Bronchus fibroblast of lung (primary cell): ENCODE measurements around the gene P4HB. TPM values are rescaled to one million over a fixed set of nuclear protein-coding genes. Genes with fewer than 3 reads are reported as not detected.

ENCODE experiments used
- total RNA-seq: library from RNA; depleted of rRNA; stranded (reverse); fragments of >200 nt; gene quantifications from 2 replicates; pipeline ENCODE4 v1.2.3, GENCODE V29; 2015

Gene P4HB
- 1,092 and 1,218 TPM in 2 replicates for total RNA-seq

GRCh38 chr17:81859906-81860755 lies at the start of gene P4HB:
TSS of gene P4HB (minus strand) at chr17:81860535. CDS start at chr17:81860471, 64 bp downstream.

GRCh38 chr17:81902023-81902652 lies 41.8 kb upstream of the P4HB start, which contains the start of gene NPB:
TSS of gene NPB (plus strand) at chr17:81902238. CDS start at chr17:81902278, 40 bp downstream.

GRCh38 chr17:81870981-81871386 lies 10.6 kb upstream of the P4HB start, which contains the start of gene ARHGDIA:
TSS of gene ARHGDIA (minus strand) at chr17:81871337. CDS start at chr17:81869930, 1,407 bp downstream.

GRCh38 chr17:81834831-81835267 lies 25.5 kb downstream of the P4HB start, which contains the start of gene PPP1R27:
TSS of gene PPP1R27 (minus strand) at chr17:81835050. CDS start at chr17:81834953, 97 bp downstream.

GRCh38 chr17:81833160-81833920 lies 27.0 kb downstream of the P4HB start, which contains the start of gene MCRIP1:
TSS of gene MCRIP1 (minus strand) at chr17:81833291. CDS start at chr17:81824506, 8,785 bp downstream.

GRCh38 chr17:81803728-81804558 lies 56.4 kb downstream of the P4HB start, which contains the start of gene GCGR:
TSS of gene GCGR (plus strand) at chr17:81804150. CDS start at chr17:81809019, 4,869 bp downstream.

Other genes starting within 250 kb of the P4HB start
- 46.4 and 48.6 TPM in 2 replicates for gene NPLOC4, start 223.4 kb downstream of the P4HB start, total RNA-seq
- gene TSPAN10, start 223.3 kb downstream of the P4HB start, total RNA-seq, result 0.34 and 0.59 TPM in 2 replicates
- 1.3 and 2.2 TPM in 2 replicates for gene PDE6G, start 204.0 kb downstream of the P4HB start, total RNA-seq
- 47.1 and 52.9 TPM in 2 replicates for gene OXLD1, start 193.9 kb downstream of the P4HB start, total RNA-seq
- 12.9 and 14.9 TPM in 2 replicates for gene CCDC137, start 193.8 kb downstream of the P4HB start, total RNA-seq
- 47.9 and 48.9 TPM in 2 replicates for gene ARL16, start 176.7 kb downstream of the P4HB start, total RNA-seq
- gene HGS, start 176.5 kb downstream of the P4HB start, total RNA-seq, result 101 and 102 TPM in 2 replicates
- gene MRPL12, start 157.2 kb downstream of the P4HB start, total RNA-seq, result 123 and 155 TPM in 2 replicates
- gene SLC25A10, start 148.3 kb downstream of the P4HB start, total RNA-seq, result 32.7 and 38.0 TPM in 2 replicates
- gene GCGR, start 56.4 kb downstream of the P4HB start, total RNA-seq, result not detected in 2 replicates
- 131 and 139 TPM in 2 replicates for gene MCRIP1, start 27.2 kb downstream of the P4HB start, total RNA-seq
- gene PPP1R27, start 25.5 kb downstream of the P4HB start, total RNA-seq, result not detected in 2 replicates
- gene ARHGDIA, start 10.8 kb upstream of the P4HB start, total RNA-seq, result 498 and 540 TPM in 2 replicates
- 243 and 244 TPM in 2 replicates for gene ALYREF, start 31.1 kb upstream of the P4HB start, total RNA-seq
- 306 and 308 TPM in 2 replicates for gene ANAPC11, start 31.2 kb upstream of the P4HB start, total RNA-seq
- gene NPB, start 41.7 kb upstream of the P4HB start, total RNA-seq, result 1.3 TPM in 2 replicates
- gene PCYT2, start 50.9 kb upstream of the P4HB start, total RNA-seq, result 138 and 142 TPM in 2 replicates
- 14.0 and 15.0 TPM in 2 replicates for gene SIRT7, start 57.6 kb upstream of the P4HB start, total RNA-seq
- gene MAFG, start 67.2 kb upstream of the P4HB start, total RNA-seq, result 6.5 and 6.6 TPM in 2 replicates
- gene PYCR1, start 76.8 kb upstream of the P4HB start, total RNA-seq, result 151 and 163 TPM in 2 replicates
- gene MYADML2, start 86.7 kb upstream of the P4HB start, total RNA-seq, result not detected in 2 replicates
- not detected in 2 replicates for gene NOTUM, start 100.7 kb upstream of the P4HB start, total RNA-seq
- gene ASPSCR1, start 117.1 kb upstream of the P4HB start, total RNA-seq, result 17.7 and 21.0 TPM in 2 replicates
- 135 and 149 TPM in 2 replicates for gene CENPX, start 162.3 kb upstream of the P4HB start, total RNA-seq
- gene LRRC45, start 162.8 kb upstream of the P4HB start, total RNA-seq, result 21.6 and 26.6 TPM in 2 replicates
- gene RAC3, start 171.1 kb upstream of the P4HB start, total RNA-seq, result 65.2 and 69.6 TPM in 2 replicates
- gene DCXR, start 177.2 kb upstream of the P4HB start, total RNA-seq, result 155 and 162 TPM in 2 replicates
- 42.0 and 45.8 TPM in 2 replicates for gene RFNG, start 191.3 kb upstream of the P4HB start, total RNA-seq
- gene GPS1, start 191.4 kb upstream of the P4HB start, total RNA-seq, result 174 and 180 TPM in 2 replicates
- 58.7 and 59.5 TPM in 2 replicates for gene DUS1L, start 205.3 kb upstream of the P4HB start, total RNA-seq
- gene FASN, start 237.7 kb upstream of the P4HB start, total RNA-seq, result 625 and 631 TPM in 2 replicates